B cell (primary cell): Measurements from ENCODE around the gene JADE2. TPM values are rescaled to one million over a fixed set of nuclear protein-coding genes. Genes with fewer than 3 reads are reported as not detected.
A peak's percentile ranks its signal among the peaks of the same experiment; 100 is the strongest.

Source experiments
- ATAC-seq: fragments of 200-7000 bp; cut with Tn5 transposase; one replicate; pipeline ENCODE4 v1.10.0; 2021; ENCODE audit warnings: low read depth, mild to moderate bottlenecking, moderate number of reproducible peaks, moderate library complexity
- CTCF ChIA-PET: fragments of 350-600 bp; sonication (Branson Sonifier 250); formaldehyde crosslinking; loops from one replicate; lab custom pipeline; 2021; ENCODE audit warnings: antibody characterized with exemption, inconsistent platforms; lab: Charles Lee
- POLR2A ChIA-PET: fragments of 350-600 bp; sonication (Branson Sonifier 250); formaldehyde crosslinking; loops from one replicate; lab custom pipeline; 2021; ENCODE audit warnings: antibody characterized with exemption; lab: Charles Lee
- DNase-seq: peaks from one replicate; pipeline ENCODE4 v3.0.0; 2013
- H2AFZ ChIP-seq: 2 replicates; pipeline ENCODE4 v1.6.1; 2012; ENCODE audit warnings: mild to moderate bottlenecking, low read depth, low read length; ENCODE audit not compliant: insufficient read depth, poor library complexity, severe bottlenecking
- H3K27ac ChIP-seq, 2 donors: 1 replicate in 1 of 2; 2 replicates in 1 of 2; pipeline ENCODE4 v1.5.1; 2012 to 2013; ENCODE audit warnings: low read length in 2 of 2, mild to moderate bottlenecking in 2 of 2, moderate library complexity in 1 of 2
- H3K27me3 ChIP-seq, 4 experiments: fragments of 200-600 bp in 1 of 4; sonication (generic) in 1 of 4; replicated peaks in 1 of 4; 1 replicate in 2 of 4; 2 replicates in 2 of 4; pipeline versions ENCODE4 v1.6.1 to v1.7.0; 2013 to 2016; ENCODE audit warnings: low read length in 3 of 4, mild to moderate bottlenecking in 2 of 4, mixed read lengths in 1 of 4, moderate library complexity in 1 of 4; ENCODE audit not compliant: insufficient read depth in 4 of 4, control insufficient read depth in 3 of 4; ENCODE audit errors: control extremely low read depth in 1 of 4
- H3K36me3 ChIP-seq, 2 experiments: replicated peaks in 1 of 2; 1 replicate in 1 of 2; 2 replicates in 1 of 2; pipeline versions ENCODE4 v1.6.1 to v1.7.1; 2013; ENCODE audit warnings: low read length in 1 of 2; ENCODE audit not compliant: insufficient read depth in 2 of 2, control insufficient read depth in 1 of 2; ENCODE audit errors: control extremely low read depth in 1 of 2, extremely low read depth in 1 of 2
- H3K4me1 ChIP-seq, 2 donors: fragments of 200-600 bp in 1 of 2; sonication (generic) in 1 of 2; 1 replicate in 1 of 2; 2 replicates in 1 of 2; pipeline versions ENCODE4 v1.5.1 to v1.6.1; 2013 to 2017; ENCODE audit warnings: low read length in 2 of 2; ENCODE audit not compliant: control insufficient read depth in 2 of 2, insufficient read depth in 2 of 2
- H3K4me2 ChIP-seq: replicated peaks from 2 replicates; pipeline ENCODE3; 2012; ENCODE audit warnings: mild to moderate bottlenecking, low read depth, low read length; ENCODE audit not compliant: poor library complexity, severe bottlenecking
- H3K4me3 ChIP-seq, 5 experiments: fragments of 200-600 bp in 1 of 5; sonication (generic) in 1 of 5; 1 replicate in 3 of 5; 2 replicates in 2 of 5; pipeline versions ENCODE4 v1.5.1 to v1.7.0; 2011 to 2016; ENCODE audit warnings: low read length in 4 of 5, mild to moderate bottlenecking in 4 of 5, low read depth in 2 of 5, control low read depth in 1 of 5, moderate library complexity in 1 of 5; ENCODE audit not compliant: insufficient read depth in 1 of 5; ENCODE audit errors: control extremely low read depth in 1 of 5, extremely low read depth in 1 of 5
- H3K79me2 ChIP-seq: fragments of 200-600 bp; sonication (generic); one replicate; pipeline ENCODE4 v1.6.0; 2016; ENCODE audit warnings: low read length; ENCODE audit not compliant: control insufficient read depth, insufficient read depth
- H3K9ac ChIP-seq: fragments of 200-600 bp; sonication (generic); 2 replicates; pipeline ENCODE4 v1.6.1; 2017; ENCODE audit warnings: mild to moderate bottlenecking, low read length, moderate library complexity
- H3K9me3 ChIP-seq, 3 donors: one replicate each; pipeline versions ENCODE4 v1.6.1 to v1.7.1; 2013; ENCODE audit warnings: low read length in 2 of 3; ENCODE audit not compliant: control insufficient read depth in 2 of 3, insufficient read depth in 1 of 3; ENCODE audit errors: control extremely low read depth in 1 of 3
- H4K20me1 ChIP-seq: 2 replicates; pipeline ENCODE4 v1.6.0; 2012; ENCODE audit warnings: mild to moderate bottlenecking, low read length; ENCODE audit not compliant: insufficient read depth, control insufficient read depth, poor library complexity, severe bottlenecking
- H3K27ac Mint-ChIP-seq: one replicate; pipeline ENCODE4 v1.8.0; 2021; ENCODE audit warnings: mixed read lengths
- H3K27me3 Mint-ChIP-seq: one replicate; pipeline ENCODE4 v1.8.0; 2021; ENCODE audit warnings: mixed read lengths
- H3K4me1 Mint-ChIP-seq: one replicate; pipeline ENCODE4 v1.8.0; 2021; ENCODE audit warnings: mixed read lengths
- H3K4me3 Mint-ChIP-seq: one replicate; pipeline ENCODE4 v1.8.0; 2021; ENCODE audit warnings: mixed read lengths
- H3K9me3 Mint-ChIP-seq: one replicate; pipeline ENCODE4 v1.8.0; 2022; ENCODE audit warnings: mixed read lengths; ENCODE audit not compliant: insufficient read depth
- CTCF ChIP-seq: fragments of 200-600 bp; IDR thresholded peaks from one replicate; pipeline ENCODE4 v1.8.0; 2022; ENCODE audit warnings: antibody characterized with exemption, mild to moderate bottlenecking
- EZH2 ChIP-seq: IDR thresholded peaks from 2 replicates; pipeline ENCODE4 v1.6.1; 2012; ENCODE audit warnings: borderline replicate concordance, low read depth, mild to moderate bottlenecking, moderate library complexity, low read length; ENCODE audit not compliant: insufficient read depth, poor library complexity, severe bottlenecking
- whole genome bisulfite sequencing: methylation state at CpG from one replicate; pipeline ENCODE4 v1.1.5; 2013; ENCODE audit warnings: missing lambda C conversion rate; ENCODE audit not compliant: insufficient coverage; 5-methylcytosine and 5-hydroxymethylcytosine counted together
- intact Hi-C: fragments of 100-400 bp; cut with micrococcal nuclease; formaldehyde crosslinking; loops from one replicate; pipeline ENCODE4 v1.10.0; 2022
- polyA plus RNA-seq: library from polyadenylated mRNA; depleted of rRNA; stranded (reverse); fragments of >200 nt; gene quantifications from 2 replicates; pipeline ENCODE4 v1.2.3, GENCODE V29; 2012
- total RNA-seq, 2 donors: library from RNA; stranded (reverse); fragments of 120-200 nt in 1 of 2; gene quantifications; 1 replicate in 1 of 2; 2 replicates in 1 of 2; pipeline versions ENCODE4 v1.2.3 to v1.2.4, GENCODE V29; 2013 to 2022

Gene JADE2
- total and polyA plus RNA-seq, 2 donors (not counting 1 experiment from before 2014, with no cell fraction given): 80.5 to 247 TPM

GRCh38 chr5:134577796-134578577 lies 52.5 kb downstream of the JADE2 start:
- no peak overlapping the region for H3K4me3 ChIP-seq
- H3K27ac Mint-ChIP-seq: peak overlapping the region; percentile 60
- H3K27me3 Mint-ChIP-seq: no peaks in the 10 kb centered on the region
- no peak overlapping the region for H3K4me3 Mint-ChIP-seq
- no peak overlapping the region for H3K9ac ChIP-seq
- H3K9me3 ChIP-seq: no peaks in the 10 kb centered on the region
- H3K4me2 ChIP-seq: no peak overlapping the region
- POLR2A ChIA-PET: interaction anchor here (1.4 to 1.6 kb wide), 2 partner anchors 52 to 53 kb away, joined by 3 to 9 read pairs; no protein-coding TSS in a partner anchor
- TF ChIP-seq EZH2 (no peak), CTCF (peak; percentile 86)
- H3K79me2 ChIP-seq: peaks cover 17% of the 10 kb centered on the region
- peak overlapping the region in 1 of 2 donors; percentile 4 for H3K27ac ChIP-seq
- H2AFZ ChIP-seq: no peak overlapping the region
- WGBS: 75% methylated on average over 8 of the region's 17 CpGs
- H3K4me1 Mint-ChIP-seq: peaks cover 4% of the 10 kb centered on the region
- ATAC-seq (peak; percentile 71), DNase-seq (peak; percentile 84)
- no peaks in the 10 kb centered on the region for H3K9me3 Mint-ChIP-seq
- CTCF ChIA-PET: interaction anchor here (0.6 to 3.5 kb wide), 42 partner anchors 9 to 392 kb away, joined by 3 to 30 read pairs (median 4); partner anchors contain the start of genes CDKN2AIPNL, JADE2 and UBE2B
- peaks cover 0 to 86% of the 10 kb centered on the region in 2 experiments for H3K36me3 ChIP-seq
- H3K4me1 ChIP-seq: no peaks in the 10 kb centered on the region
- H3K27me3 ChIP-seq: no peaks in the 10 kb centered on the region
- peaks cover 89% of the 10 kb centered on the region for H4K20me1 ChIP-seq
- intact Hi-C loops: loop anchor here (1.0 to 5.0 kb wide), 5 partner anchors 37 to 275 kb away; partner anchors contain the start of gene CDKN2AIPNL
